ENCODE data around the gene GDA.

- no peak for TF ChIP-seq EZH2 (IDR thresholded peaks at IDR 0.05)
- TF ChIP-seq, protein P1, sequence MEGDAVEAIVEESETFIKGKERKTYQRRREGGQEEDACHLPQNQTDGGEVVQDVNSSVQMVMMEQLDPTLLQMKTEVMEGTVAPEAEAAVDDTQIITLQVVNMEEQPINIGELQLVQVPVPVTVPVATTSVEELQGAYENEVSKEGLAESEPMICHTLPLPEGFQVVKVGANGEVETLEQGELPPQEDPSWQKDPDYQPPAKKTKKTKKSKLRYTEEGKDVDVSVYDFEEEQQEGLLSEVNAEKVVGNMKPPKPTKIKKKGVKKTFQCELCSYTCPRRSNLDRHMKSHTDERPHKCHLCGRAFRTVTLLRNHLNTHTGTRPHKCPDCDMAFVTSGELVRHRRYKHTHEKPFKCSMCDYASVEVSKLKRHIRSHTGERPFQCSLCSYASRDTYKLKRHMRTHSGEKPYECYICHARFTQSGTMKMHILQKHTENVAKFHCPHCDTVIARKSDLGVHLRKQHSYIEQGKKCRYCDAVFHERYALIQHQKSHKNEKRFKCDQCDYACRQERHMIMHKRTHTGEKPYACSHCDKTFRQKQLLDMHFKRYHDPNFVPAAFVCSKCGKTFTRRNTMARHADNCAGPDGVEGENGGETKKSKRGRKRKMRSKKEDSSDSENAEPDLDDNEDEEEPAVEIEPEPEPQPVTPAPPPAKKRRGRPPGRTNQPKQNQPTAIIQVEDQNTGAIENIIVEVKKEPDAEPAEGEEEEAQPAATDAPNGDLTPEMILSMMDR (IDR thresholded peaks at IDR 0.05) = no peak
Measured at GRCh38 chr9:72147676-72148075, 1.6 kb upstream of the GDA start.

Measured in neural progenitor cell (in vitro differentiated cells).